Lung microvascular endothelial cell (primary cell): ENCODE measurements around the gene GHITM. TPM values are rescaled to one million over a fixed set of nuclear protein-coding genes. Genes with fewer than 3 reads are reported as not detected.
"Not testable (repeated sequence)": the region's sequence is repeated elsewhere in the genome, so short reads cannot be mapped to it uniquely, and the experiment has no call there.

Source experiments
- DNase-seq, 2 donors: peaks; one replicate each; pipeline versions ENCODE4 v3.0.0 to v3.0.0-alpha.2; 2010; ENCODE audit warnings: low read depth in 2 of 2
- total RNA-seq: library from RNA; depleted of rRNA; stranded (reverse); fragments of >200 nt; gene quantifications from 2 replicates; pipeline ENCODE4 v1.2.1, GENCODE V29; 2014

GHITM gene
- total RNA-seq, 1 donor from 2014 or later: 154 TPM

- DNase-seq: no peak
Measured at GRCh38 chr10:84147347-84147746, 8.0 kb downstream of the GHITM start.

GRCh38 chr10:84148006-84148597, 8.8 kb downstream of the GHITM start:
- DNase-seq: peak; percentile 60 to 64

- no peak for DNase-seq
Measured at GRCh38 chr10:84149854-84150253, 10.5 kb downstream of the GHITM start.

GRCh38 chr10:84152769-84153168, 13.5 kb downstream of the GHITM start:
- no peak for DNase-seq

GRCh38 chr10:84155521-84155920, 16.2 kb downstream of the GHITM start:
- DNase-seq: no peak

- no peak for DNase-seq
Measured at GRCh38 chr10:84156009-84156408, 16.7 kb downstream of the GHITM start.

GRCh38 chr10:84156768-84157167, 17.5 kb downstream of the GHITM start:
- DNase-seq: peak in 1 of 2 donors; percentile 16

- no peak for DNase-seq
Measured at GRCh38 chr10:84158061-84158460, 18.8 kb downstream of the GHITM start.

- no peak for DNase-seq
Measured at GRCh38 chr10:84158550-84158949, 19.2 kb downstream of the GHITM start.

GRCh38 chr10:84159076-84159685, 19.9 kb downstream of the GHITM start:
- DNase-seq: no peak

GRCh38 chr10:84160663-84161362, 21.5 kb downstream of the GHITM start:
- no peak for DNase-seq

- no peak for DNase-seq
Measured at GRCh38 chr10:84163996-84164395, 24.7 kb downstream of the GHITM start.

- DNase-seq: no peak
Measured at GRCh38 chr10:84164442-84164841, 25.1 kb downstream of the GHITM start.

GRCh38 chr10:84166620-84167288, 27.4 kb downstream of the GHITM start:
- DNase-seq: no peak

- not testable (repeated sequence) for DNase-seq
Measured at GRCh38 chr10:84167289-84167653, 28.0 kb downstream of the GHITM start.

- not testable (repeated sequence) for DNase-seq
Measured at GRCh38 chr10:84168382-84168781, 29.1 kb downstream of the GHITM start.

- not testable (repeated sequence) for DNase-seq
Measured at GRCh38 chr10:84171237-84171636, 31.9 kb downstream of the GHITM start.

GRCh38 chr10:84171700-84172466, 32.6 kb downstream of the GHITM start:
- not testable (repeated sequence) for DNase-seq

- no peak for DNase-seq
Measured at GRCh38 chr10:84172467-84173356, 33.4 kb downstream of the GHITM start.

- no peak for DNase-seq
Measured at GRCh38 chr10:84173501-84173929, 34.2 kb downstream of the GHITM start, which contains the start of gene GPR15LG. Gene GPR15LG (plus strand): TSS chr10:84173801. CDS start chr10:84173852, 51 bp downstream.
